ENCODE measurements around the gene CCDC61. TPM values are rescaled to one million over a fixed set of nuclear protein-coding genes. Genes with fewer than 3 reads are reported as not detected.

Gene CCDC61
- total RNA-seq, 1 experiment from 2014 or later, result 16.9 TPM

DNA sequence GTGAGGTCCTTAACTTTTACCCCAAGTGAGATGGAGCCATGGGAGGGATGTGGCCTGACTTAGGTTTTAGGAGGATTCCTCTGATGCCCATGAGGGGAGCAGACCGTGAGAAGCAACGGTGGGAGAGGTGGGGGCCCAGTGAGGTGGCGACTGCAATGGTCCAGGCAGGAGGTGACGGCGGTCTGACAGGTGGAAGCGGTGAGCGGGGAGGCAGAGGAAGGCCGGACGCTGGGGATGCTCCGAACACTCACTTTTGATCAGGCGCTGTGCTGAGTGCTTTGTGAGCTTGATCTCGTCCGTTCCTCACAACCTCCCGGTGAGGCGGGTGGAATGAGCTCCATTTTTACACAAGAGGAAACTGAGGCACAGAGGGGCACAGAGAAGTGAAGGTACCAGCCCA is 33.2 kb upstream of the CCDC61 start:
- no peak overlapping the region for H2BK120ac ChIP-seq (ENCODE audit: low read depth, low read length, poor library complexity, severe bottlenecking)
- H2AK5ac ChIP-seq (ENCODE audit: insufficient read length, low read length), result no peak overlapping the region
- H3K27ac ChIP-seq (ENCODE audit: insufficient read length, low read depth, low read length), result no peak overlapping the region
- H3K79me2 ChIP-seq (ENCODE audit: insufficient read depth, low read length), result no peaks in the 10 kb centered on the region
- DNase-seq, result no peak
- H3K27me3 ChIP-seq (ENCODE audit: insufficient read depth, low read length), result no peaks in the 10 kb centered on the region
- H2BK5ac ChIP-seq (ENCODE audit: insufficient read length, low read length), result no peak overlapping the region
- no peaks in the 10 kb centered on the region for H3K9me3 Mint-ChIP-seq
- no peaks in the 10 kb centered on the region for H3K4me1 ChIP-seq (ENCODE audit: insufficient read depth, low read length)
- H3K36me3 Mint-ChIP-seq (ENCODE audit: insufficient read depth in 1 of 3, low read depth in 3 of 3), result peaks cover 6 to 26% (median 7%) of the 10 kb centered on the region in 3 experiments; a peak in 6 of 7 replicates
- peaks cover 49% of the 10 kb centered on the region for H3K27me3 Mint-ChIP-seq (ENCODE audit: low read depth)
- peaks cover 3% of the 10 kb centered on the region for H4K20me1 ChIP-seq (ENCODE audit: control insufficient read depth, insufficient read depth, insufficient read length)
- H2BK20ac ChIP-seq (ENCODE audit: low read depth, low read length, poor library complexity, severe bottlenecking), result no peak overlapping the region
- no peak overlapping the region for H2AFZ ChIP-seq (ENCODE audit: low read length)
- no peak overlapping the region for H3K56ac ChIP-seq (ENCODE audit: insufficient read length, low read depth, low read length)
- peak overlapping the region in 1 of 3 experiments; percentile 56; a peak in 1 of 7 replicates for H3K27ac Mint-ChIP-seq
- H2BK12ac ChIP-seq (ENCODE audit: insufficient read length, low read depth, low read length), result no peak overlapping the region
- no peak overlapping the region for H3K23ac ChIP-seq (ENCODE audit: insufficient read length, low read depth, low read length)
- no peak overlapping the region for H4K91ac ChIP-seq (ENCODE audit: insufficient read length, low read depth, low read length)
- peak overlapping the region in 1 of 2 experiments; percentile 1; a peak in 1 of 5 replicates for H3K4me3 Mint-ChIP-seq
- H3K4me1 Mint-ChIP-seq, result peaks cover 11 to 22% of the 10 kb centered on the region in 2 experiments
- H4K5ac ChIP-seq (ENCODE audit: insufficient read length, low read depth, low read length), result no peak overlapping the region
- H3K14ac ChIP-seq (ENCODE audit: insufficient read depth, low read length), result no peak overlapping the region
- H3K9me3 ChIP-seq (ENCODE audit: control insufficient read depth, low read depth, low read length), result no peaks in the 10 kb centered on the region
- no CpG with 5 or more reads among the region's 15 CpGs for WGBS (ENCODE audit: extremely low coverage, insufficient read length, low lambda C conversion rate)
- H3K18ac ChIP-seq (ENCODE audit: insufficient read length, low read depth, low read length), result no peak overlapping the region
- no peak overlapping the region for H3K4ac ChIP-seq (ENCODE audit: low read depth, low read length)
- no peak overlapping the region for H2BK15ac ChIP-seq (ENCODE audit: low read depth, low read length)
- H3T11ph ChIP-seq (ENCODE audit: low read length), result no peak overlapping the region
- no peak for TF ChIP-seq CTCF (conservative IDR thresholded peaks at IDR 0.05)
- no peak overlapping the region for H3K4me2 ChIP-seq (ENCODE audit: insufficient read depth, insufficient read length, low read length)
- H3K79me1 ChIP-seq (ENCODE audit: insufficient read depth, low read depth, low read length, poor library complexity, severe bottlenecking), result no peaks in the 10 kb centered on the region
- no peak overlapping the region for H3K9ac ChIP-seq (ENCODE audit: extremely low read depth, insufficient read length, low read length)
- peaks cover 2% of the 10 kb centered on the region for H3K23me2 ChIP-seq (ENCODE audit: insufficient read length, low read depth, low read length, poor library complexity, severe bottlenecking)
- H4K8ac ChIP-seq (replicated peaks; ENCODE audit: insufficient read length, low read depth, low read length), result no peak overlapping the region
